ENCODE data around the gene RYR1. TPM values are rescaled to one million over a fixed set of nuclear protein-coding genes. Genes with fewer than 3 reads are reported as not detected.

RYR1 gene
- total RNA-seq, 1 donor from 2014 or later = 0.03 TPM

GRCh38 chr19:38429055-38429810, 4.3 kb upstream of the RYR1 start:
- Mint-ChIP-seq H3K4me1 (ENCODE audit: unreplicated experiment) (peaks cover 1% of the 10 kb centered on the region), H3K4me3 (ENCODE audit: unreplicated experiment) (no peak overlapping the region), H3K9me3 (ENCODE audit: unreplicated experiment) (no peaks in the 10 kb centered on the region), H3K27ac (ENCODE audit: unreplicated experiment) (no peak overlapping the region), H3K27me3 (ENCODE audit: unreplicated experiment) (peaks cover 35% of the 10 kb centered on the region), H3K36me3 (ENCODE audit: unreplicated experiment) (no peaks in the 10 kb centered on the region)
- no peak for TF ChIP-seq CTCF (IDR thresholded peaks at IDR 0.05)
- DNase-seq (ENCODE audit: extremely low spot score, unreplicated experiment) = no peak

DNA sequence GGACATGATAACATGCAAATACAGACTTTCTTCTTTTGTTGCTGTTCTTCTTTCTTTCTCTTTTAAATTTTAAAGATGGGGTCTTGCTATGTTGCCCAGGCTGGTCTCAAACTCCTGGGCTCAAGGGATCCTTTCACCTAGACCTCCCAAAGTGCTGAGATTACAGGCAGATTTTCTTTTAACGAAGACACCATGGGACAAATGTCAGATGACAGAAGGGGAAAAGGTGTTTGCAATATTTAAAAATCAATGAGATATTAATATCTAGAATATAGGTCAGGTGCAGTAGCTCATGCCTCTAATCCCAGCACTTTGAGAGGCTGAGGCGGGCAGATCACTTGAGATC, 3.7 kb upstream of the RYR1 start:
- DNase-seq (ENCODE audit: extremely low spot score, unreplicated experiment) = no peak
- Mint-ChIP-seq H3K36me3 (ENCODE audit: unreplicated experiment) (no peaks in the 10 kb centered on the region), H3K4me3 (ENCODE audit: unreplicated experiment) (no peak overlapping the region), H3K9me3 (ENCODE audit: unreplicated experiment) (no peaks in the 10 kb centered on the region), H3K27me3 (ENCODE audit: unreplicated experiment) (peaks cover 39% of the 10 kb centered on the region), H3K4me1 (ENCODE audit: unreplicated experiment) (peaks cover 3% of the 10 kb centered on the region), H3K27ac (ENCODE audit: unreplicated experiment) (no peak overlapping the region)
- TF ChIP-seq CTCF (IDR thresholded peaks at IDR 0.05) = no peak

- H3K9me3 Mint-ChIP-seq (ENCODE audit: unreplicated experiment) = no peaks in the 10 kb centered on the region
- DNase-seq (ENCODE audit: extremely low spot score, unreplicated experiment) = no peak
- no peak overlapping the region for H3K27ac Mint-ChIP-seq (ENCODE audit: unreplicated experiment)
- TF ChIP-seq CTCF (IDR thresholded peaks at IDR 0.05) = no peak
- no peak overlapping the region for H3K4me3 Mint-ChIP-seq (ENCODE audit: unreplicated experiment)
- H3K4me1 Mint-ChIP-seq (ENCODE audit: unreplicated experiment) = peaks cover 3% of the 10 kb centered on the region
- H3K36me3 Mint-ChIP-seq (ENCODE audit: unreplicated experiment) = no peaks in the 10 kb centered on the region
- peaks cover 41% of the 10 kb centered on the region for H3K27me3 Mint-ChIP-seq (ENCODE audit: unreplicated experiment)
These were observed 2.6 kb upstream of the RYR1 start for GRCh38 chr19:38430931-38431330.

- no peak for TF ChIP-seq CTCF (IDR thresholded peaks at IDR 0.05)
- Mint-ChIP-seq H3K4me1 (ENCODE audit: unreplicated experiment) (peaks cover 1% of the 10 kb centered on the region), H3K9me3 (ENCODE audit: unreplicated experiment) (no peaks in the 10 kb centered on the region), H3K27me3 (ENCODE audit: unreplicated experiment) (peaks cover 25% of the 10 kb centered on the region), H3K4me3 (ENCODE audit: unreplicated experiment) (no peak overlapping the region), H3K27ac (ENCODE audit: unreplicated experiment) (no peak overlapping the region), H3K36me3 (ENCODE audit: unreplicated experiment) (no peaks in the 10 kb centered on the region)
- no peak for DNase-seq (ENCODE audit: extremely low spot score, unreplicated experiment)
These were observed 1.1 kb downstream of the RYR1 start for GRCh38 chr19:38434549-38435051.

- Mint-ChIP-seq H3K4me1 (ENCODE audit: unreplicated experiment) (peaks cover 1% of the 10 kb centered on the region), H3K4me3 (ENCODE audit: unreplicated experiment) (no peak overlapping the region), H3K27ac (ENCODE audit: unreplicated experiment) (no peak overlapping the region), H3K27me3 (ENCODE audit: unreplicated experiment) (peaks cover 16% of the 10 kb centered on the region), H3K36me3 (ENCODE audit: unreplicated experiment) (no peaks in the 10 kb centered on the region), H3K9me3 (ENCODE audit: unreplicated experiment) (no peaks in the 10 kb centered on the region)
- DNase-seq (ENCODE audit: extremely low spot score, unreplicated experiment) = no peak
- no peak for TF ChIP-seq CTCF (IDR thresholded peaks at IDR 0.05)
These were observed 3.8 kb downstream of the RYR1 start for GRCh38 chr19:38437295-38437694.
